RWPE2 (cell line): ENCODE measurements around the gene FLCN.

Experiments used
- ATAC-seq: fragments of 200-7000 bp; cut with Tn5 transposase; 3 replicates; pipeline ENCODE4 v1.9.1; 2021; ENCODE audit warnings: low read depth
- DNase-seq: peaks from one replicate; pipeline ENCODE4 v3.0.0-alpha.2; 2020; ENCODE audit warnings: low spot score
- H3K27ac ChIP-seq: fragments of 450-650 bp; 2 replicates; pipeline ENCODE4 v1.5.1; 2017; ENCODE audit warnings: mild to moderate bottlenecking; ENCODE audit not compliant: poor library complexity, severe bottlenecking
- H3K27me3 ChIP-seq: fragments of 250-450 bp; sonication (Bioruptor Pico); 2 replicates; pipeline ENCODE4 v1.5.1; 2021; ENCODE audit warnings: mild to moderate bottlenecking, moderate library complexity; ENCODE audit not compliant: insufficient read depth, poor library complexity, severe bottlenecking
- H3K36me3 ChIP-seq: fragments of 250-450 bp; sonication (Bioruptor Pico); 2 replicates; pipeline ENCODE4 v1.5.1; 2020; ENCODE audit warnings: low read depth, mild to moderate bottlenecking, moderate library complexity
- H3K4me1 ChIP-seq: fragments of 250-450 bp; sonication (Bioruptor Pico); 2 replicates; pipeline ENCODE4 v1.5.1; 2021; ENCODE audit warnings: mild to moderate bottlenecking, moderate library complexity; ENCODE audit not compliant: insufficient read depth, poor library complexity, severe bottlenecking
- H3K4me3 ChIP-seq: fragments of 250-450 bp; sonication (Bioruptor Pico); 2 replicates; pipeline ENCODE4 v1.5.1; 2021; ENCODE audit warnings: mild to moderate bottlenecking, moderate library complexity; ENCODE audit not compliant: severe bottlenecking
- H3K9me3 ChIP-seq: fragments of 250-450 bp; sonication (Bioruptor Pico); 2 replicates; pipeline ENCODE4 v1.5.1; 2021; ENCODE audit warnings: mild to moderate bottlenecking, moderate library complexity; ENCODE audit not compliant: severe bottlenecking
- TF ChIP-seq, protein P1 (sequence below): fragments of 450-650 bp; IDR thresholded peaks from one replicate; pipeline ENCODE4 v1.5.1; 2017; ENCODE audit warnings: mild to moderate bottlenecking, moderate library complexity; ENCODE audit not compliant: poor library complexity, severe bottlenecking

FLCN gene

DNA sequence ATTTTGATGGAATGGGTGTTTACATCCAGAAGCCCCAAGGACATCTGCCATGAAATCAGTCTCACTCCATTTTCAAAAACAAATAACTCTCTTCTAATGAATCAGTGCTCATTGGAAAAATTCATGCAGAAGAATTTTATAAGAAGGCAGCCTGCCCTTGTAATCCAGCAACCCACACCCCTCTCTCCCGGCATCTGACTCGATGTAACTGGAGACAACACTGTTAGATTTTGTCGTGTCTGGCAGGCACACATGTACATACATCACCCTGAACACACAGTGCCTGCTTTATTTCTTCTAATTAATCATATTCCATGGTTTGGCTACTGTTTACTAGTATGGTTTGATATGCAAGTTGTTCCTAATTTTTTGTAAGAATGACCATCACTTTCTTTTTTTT lies 19.0 kb downstream of the FLCN start:
- H3K27ac ChIP-seq: no peak overlapping the region
- no peaks in the 10 kb centered on the region for H3K9me3 ChIP-seq
- H3K27me3 ChIP-seq: no peaks in the 10 kb centered on the region
- no peaks in the 10 kb centered on the region for H3K4me1 ChIP-seq
- peaks cover 56% of the 10 kb centered on the region for H3K36me3 ChIP-seq
- TF ChIP-seq, protein P1, sequence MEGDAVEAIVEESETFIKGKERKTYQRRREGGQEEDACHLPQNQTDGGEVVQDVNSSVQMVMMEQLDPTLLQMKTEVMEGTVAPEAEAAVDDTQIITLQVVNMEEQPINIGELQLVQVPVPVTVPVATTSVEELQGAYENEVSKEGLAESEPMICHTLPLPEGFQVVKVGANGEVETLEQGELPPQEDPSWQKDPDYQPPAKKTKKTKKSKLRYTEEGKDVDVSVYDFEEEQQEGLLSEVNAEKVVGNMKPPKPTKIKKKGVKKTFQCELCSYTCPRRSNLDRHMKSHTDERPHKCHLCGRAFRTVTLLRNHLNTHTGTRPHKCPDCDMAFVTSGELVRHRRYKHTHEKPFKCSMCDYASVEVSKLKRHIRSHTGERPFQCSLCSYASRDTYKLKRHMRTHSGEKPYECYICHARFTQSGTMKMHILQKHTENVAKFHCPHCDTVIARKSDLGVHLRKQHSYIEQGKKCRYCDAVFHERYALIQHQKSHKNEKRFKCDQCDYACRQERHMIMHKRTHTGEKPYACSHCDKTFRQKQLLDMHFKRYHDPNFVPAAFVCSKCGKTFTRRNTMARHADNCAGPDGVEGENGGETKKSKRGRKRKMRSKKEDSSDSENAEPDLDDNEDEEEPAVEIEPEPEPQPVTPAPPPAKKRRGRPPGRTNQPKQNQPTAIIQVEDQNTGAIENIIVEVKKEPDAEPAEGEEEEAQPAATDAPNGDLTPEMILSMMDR: no peak
- ATAC-seq (no peak), DNase-seq (no peak)
- H3K4me3 ChIP-seq: no peak overlapping the region

DNA sequence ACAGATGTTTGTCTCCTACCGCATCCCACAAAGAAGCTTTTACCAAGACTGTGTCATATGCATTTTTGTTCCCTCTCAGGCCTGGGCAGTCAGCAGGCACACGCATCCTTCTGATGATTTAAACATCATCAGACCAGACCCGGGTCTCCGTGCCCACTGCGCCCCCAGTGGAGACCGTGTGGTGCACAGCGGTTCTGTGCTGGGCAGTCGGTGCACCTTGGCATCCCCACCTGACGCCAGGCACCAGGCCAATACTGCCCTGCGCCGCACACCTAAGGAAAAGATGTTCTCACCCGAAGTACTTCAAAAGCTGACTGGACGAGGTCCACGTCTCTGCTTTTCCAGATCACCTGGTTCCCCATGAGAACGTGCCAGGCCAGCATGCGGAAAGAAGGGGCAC lies 20.2 kb downstream of the FLCN start:
- Histone ChIP-seq H3K27me3 (no peaks in the 10 kb centered on the region), H3K36me3 (peaks cover 55% of the 10 kb centered on the region), H3K4me3 (no peak overlapping the region), H3K4me1 (no peaks in the 10 kb centered on the region), H3K27ac (no peak overlapping the region), H3K9me3 (no peaks in the 10 kb centered on the region)
- ATAC-seq (no peak), DNase-seq (no peak)
- TF ChIP-seq, protein P1: no peak

DNA sequence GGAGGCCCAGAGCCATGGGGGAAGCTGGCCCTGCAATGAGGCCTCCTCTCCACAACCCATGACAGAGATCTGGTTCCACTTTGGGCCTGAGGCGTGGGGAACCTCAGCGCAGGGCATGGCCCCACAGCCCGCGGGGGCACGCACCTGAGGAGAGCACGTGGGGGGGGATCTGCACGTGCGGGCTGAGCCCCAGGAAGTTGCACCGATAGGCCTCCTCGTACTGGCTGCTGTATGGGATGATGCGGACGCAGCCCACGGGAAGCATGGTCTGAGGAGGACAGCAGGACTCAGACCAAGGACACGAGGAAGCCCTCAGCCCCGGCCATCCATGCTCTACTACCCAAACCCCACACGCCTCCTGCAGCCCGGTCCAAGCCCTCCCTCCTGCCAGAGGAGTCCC lies 20.7 kb downstream of the FLCN start:
- ATAC-seq: no peak
- peaks cover 50% of the 10 kb centered on the region for H3K36me3 ChIP-seq
- no peak overlapping the region for H3K27ac ChIP-seq
- no peaks in the 10 kb centered on the region for H3K27me3 ChIP-seq
- no peaks in the 10 kb centered on the region for H3K4me1 ChIP-seq
- no peaks in the 10 kb centered on the region for H3K9me3 ChIP-seq
- TF ChIP-seq, protein P1: no peak
- no peak overlapping the region for H3K4me3 ChIP-seq
- DNase-seq: no peak

DNA sequence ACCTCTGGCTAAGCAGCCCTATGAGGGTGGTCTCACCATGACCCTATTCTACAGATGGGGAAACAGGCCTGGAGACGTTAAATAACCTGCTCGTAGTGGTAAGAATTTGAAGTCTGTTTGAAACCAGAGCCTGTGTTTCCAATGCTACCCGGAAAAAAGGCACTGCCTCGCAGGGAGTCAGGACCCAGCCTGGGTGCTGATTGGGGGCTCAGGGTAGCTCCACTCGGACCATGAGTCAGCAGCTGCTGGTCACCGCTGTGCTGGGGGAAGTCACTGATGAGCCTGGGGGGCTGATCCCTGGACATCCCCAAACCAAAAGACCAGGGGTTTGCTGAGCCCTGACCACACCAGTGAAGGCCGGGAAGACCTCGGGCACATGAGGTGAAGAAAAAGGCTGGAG lies 21.4 kb downstream of the FLCN start:
- DNase-seq (no peak), ATAC-seq (no peak)
- TF ChIP-seq, protein P1: no peak
- Histone ChIP-seq H3K4me1 (no peaks in the 10 kb centered on the region), H3K4me3 (no peak overlapping the region), H3K36me3 (peaks cover 48% of the 10 kb centered on the region), H3K9me3 (no peaks in the 10 kb centered on the region), H3K27ac (no peak overlapping the region), H3K27me3 (no peaks in the 10 kb centered on the region)

DNA sequence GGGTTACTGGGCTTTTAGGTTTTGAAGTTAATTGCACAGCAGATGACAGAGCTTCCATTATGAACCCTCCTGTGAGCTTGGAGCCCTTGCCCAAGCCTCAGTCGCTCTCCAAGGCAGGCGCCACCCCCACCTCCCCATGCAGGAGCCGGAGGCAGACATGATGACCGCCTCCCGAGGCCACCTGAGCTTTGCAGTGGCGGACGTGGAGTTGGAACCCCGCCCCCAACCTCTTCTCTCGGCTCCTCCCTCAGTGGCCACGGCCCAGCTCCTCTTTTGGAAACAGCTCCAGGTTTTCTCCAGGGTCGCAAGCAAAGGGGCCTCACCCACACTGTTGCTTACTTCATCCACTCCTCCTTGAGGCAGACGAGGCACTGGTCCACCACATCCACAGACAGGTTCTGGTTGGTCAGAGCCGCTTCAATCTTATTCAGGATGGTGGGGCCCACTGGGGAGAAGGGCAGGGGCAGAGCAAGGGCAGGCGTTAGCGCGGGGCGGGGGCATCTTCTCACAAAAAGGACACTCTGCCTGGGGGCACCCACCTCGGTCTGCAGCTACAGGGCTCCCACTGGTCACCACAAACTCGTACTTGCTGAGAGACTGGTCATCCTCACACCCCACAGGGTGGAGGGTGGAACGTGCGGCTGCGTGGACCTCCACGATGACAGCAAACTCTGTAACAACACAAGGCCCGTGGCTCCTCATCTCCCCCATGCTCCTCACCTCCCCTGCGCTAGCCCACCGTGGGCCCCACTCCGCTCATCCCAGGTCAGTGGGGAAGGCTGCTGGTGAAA lies 22.1 kb downstream of the FLCN start:
- Histone ChIP-seq H3K4me1 (no peaks in the 10 kb centered on the region), H3K27ac (no peak overlapping the region), H3K36me3 (peaks cover 48% of the 10 kb centered on the region), H3K4me3 (no peak overlapping the region), H3K27me3 (no peaks in the 10 kb centered on the region), H3K9me3 (no peaks in the 10 kb centered on the region)
- DNase-seq (no peak), ATAC-seq (no peak)
- TF ChIP-seq, protein P1: no peak
